Measurements from ENCODE around the gene PDHX. TPM values are rescaled to one million over a fixed set of nuclear protein-coding genes. Genes with fewer than 3 reads are reported as not detected.
"Not testable (repeated sequence)": the region's sequence is repeated elsewhere in the genome, so short reads cannot be mapped to it uniquely, and the experiment has no call there.

PDHX gene
- total RNA-seq, 1 donor from 2014 or later: 18.6 TPM

DNA sequence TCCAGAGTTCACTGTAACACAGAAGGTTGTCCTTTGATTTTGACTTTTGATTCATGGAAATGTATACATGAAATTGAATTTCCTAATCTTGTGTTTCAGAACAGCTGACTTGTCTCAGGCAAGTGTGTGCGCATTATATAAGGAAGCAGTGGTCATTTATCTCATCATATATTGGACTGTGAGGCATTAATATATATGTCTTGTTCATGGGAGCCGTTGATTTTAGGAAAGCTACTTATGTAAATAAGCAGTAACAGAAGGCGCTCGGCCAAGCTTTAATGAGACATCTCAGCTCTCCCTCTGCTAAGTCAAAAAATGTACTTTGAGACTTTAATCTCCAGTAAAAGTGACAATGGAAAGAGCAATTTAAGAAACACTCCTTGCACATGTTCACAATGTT, 100.5 kb downstream of the PDHX start:
- TF ChIP-seq, protein P1, sequence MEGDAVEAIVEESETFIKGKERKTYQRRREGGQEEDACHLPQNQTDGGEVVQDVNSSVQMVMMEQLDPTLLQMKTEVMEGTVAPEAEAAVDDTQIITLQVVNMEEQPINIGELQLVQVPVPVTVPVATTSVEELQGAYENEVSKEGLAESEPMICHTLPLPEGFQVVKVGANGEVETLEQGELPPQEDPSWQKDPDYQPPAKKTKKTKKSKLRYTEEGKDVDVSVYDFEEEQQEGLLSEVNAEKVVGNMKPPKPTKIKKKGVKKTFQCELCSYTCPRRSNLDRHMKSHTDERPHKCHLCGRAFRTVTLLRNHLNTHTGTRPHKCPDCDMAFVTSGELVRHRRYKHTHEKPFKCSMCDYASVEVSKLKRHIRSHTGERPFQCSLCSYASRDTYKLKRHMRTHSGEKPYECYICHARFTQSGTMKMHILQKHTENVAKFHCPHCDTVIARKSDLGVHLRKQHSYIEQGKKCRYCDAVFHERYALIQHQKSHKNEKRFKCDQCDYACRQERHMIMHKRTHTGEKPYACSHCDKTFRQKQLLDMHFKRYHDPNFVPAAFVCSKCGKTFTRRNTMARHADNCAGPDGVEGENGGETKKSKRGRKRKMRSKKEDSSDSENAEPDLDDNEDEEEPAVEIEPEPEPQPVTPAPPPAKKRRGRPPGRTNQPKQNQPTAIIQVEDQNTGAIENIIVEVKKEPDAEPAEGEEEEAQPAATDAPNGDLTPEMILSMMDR (IDR thresholded peaks at IDR 0.05): no peak
- Mint-ChIP-seq H3K4me3 (no peak overlapping the region), H3K36me3 (ENCODE audit: low read depth) (no peaks in the 10 kb centered on the region), H3K4me1 (peaks cover 24% of the 10 kb centered on the region), H3K27me3 (no peaks in the 10 kb centered on the region), H3K9me3 (no peaks in the 10 kb centered on the region), H3K27ac (no peak overlapping the region)
- intact Hi-C loops (cut with micrococcal nuclease): no loop called here
- no peak for ATAC-seq (ENCODE audit: low read depth)
- DNase-seq: no peak
- ChIA-PET POLR2A (interaction anchor here (0.9 to 1.7 kb wide), 3 partner anchors 14 to 71 kb away, joined by 3 read pairs; no protein-coding TSS in a partner anchor), CTCF (interaction anchor here (1.0 to 1.2 kb wide), 2 partner anchors 16 to 32 kb away, joined by 3 to 4 read pairs; no protein-coding TSS in a partner anchor)

DNA sequence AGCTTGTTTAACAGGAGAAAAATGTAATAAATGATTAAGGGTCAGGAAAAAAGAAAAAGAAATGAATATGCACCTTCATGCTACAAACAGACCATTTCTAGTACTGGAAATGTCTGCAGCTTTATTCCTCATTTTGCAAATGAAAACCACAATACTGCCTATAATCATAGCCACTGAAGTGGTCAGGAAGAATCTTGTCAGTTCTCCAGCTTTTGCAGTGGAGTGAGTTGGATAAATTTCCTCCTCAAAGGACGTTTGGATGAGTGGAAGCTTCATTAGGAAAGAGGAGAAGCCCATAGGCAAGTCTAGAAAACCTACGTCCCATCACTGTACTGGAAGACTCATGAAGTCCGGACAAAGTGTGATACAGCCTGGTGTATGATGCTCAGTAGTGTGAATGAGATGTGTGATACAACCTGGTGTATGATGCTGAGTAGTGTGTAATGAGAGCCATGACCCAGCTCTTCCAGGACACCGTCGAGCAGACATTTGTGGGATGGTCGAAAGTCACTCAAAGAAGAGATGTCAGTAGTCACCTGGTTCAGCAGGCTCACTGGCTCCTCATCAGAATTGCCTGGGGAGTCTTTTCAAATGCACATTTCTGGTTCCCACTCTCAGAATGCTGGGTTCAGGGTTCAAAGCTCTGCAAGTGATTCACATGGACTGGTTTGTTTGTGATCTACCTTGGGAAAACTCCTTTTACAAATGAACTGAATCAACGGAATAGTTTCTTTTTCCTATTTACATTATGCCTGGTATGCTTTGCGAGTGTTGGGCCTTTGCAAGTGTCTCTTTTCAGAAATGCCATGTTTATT, 101.3 kb downstream of the PDHX start:
- H3K4me1 Mint-ChIP-seq: peaks cover 16% of the 10 kb centered on the region
- H3K9me3 Mint-ChIP-seq: no peaks in the 10 kb centered on the region
- no peak overlapping the region for H3K27ac Mint-ChIP-seq
- DNase-seq (no peak), ATAC-seq (ENCODE audit: low read depth) (no peak)
- CTCF ChIA-PET: interaction anchor here (1.2 kb wide), 1 partner anchor 32 kb away, joined by 3 read pairs; no protein-coding TSS in a partner anchor
- no peak overlapping the region for H3K4me3 Mint-ChIP-seq
- no peaks in the 10 kb centered on the region for H3K36me3 Mint-ChIP-seq (ENCODE audit: low read depth)
- intact Hi-C loops (cut with micrococcal nuclease): no loop called here
- POLR2A ChIA-PET: interaction anchor here (0.7 to 1.0 kb wide), 3 partner anchors 14 to 33 kb away, joined by 3 read pairs; no protein-coding TSS in a partner anchor
- H3K27me3 Mint-ChIP-seq: no peaks in the 10 kb centered on the region
- TF ChIP-seq, protein P1 (IDR thresholded peaks at IDR 0.05): no peak

DNA sequence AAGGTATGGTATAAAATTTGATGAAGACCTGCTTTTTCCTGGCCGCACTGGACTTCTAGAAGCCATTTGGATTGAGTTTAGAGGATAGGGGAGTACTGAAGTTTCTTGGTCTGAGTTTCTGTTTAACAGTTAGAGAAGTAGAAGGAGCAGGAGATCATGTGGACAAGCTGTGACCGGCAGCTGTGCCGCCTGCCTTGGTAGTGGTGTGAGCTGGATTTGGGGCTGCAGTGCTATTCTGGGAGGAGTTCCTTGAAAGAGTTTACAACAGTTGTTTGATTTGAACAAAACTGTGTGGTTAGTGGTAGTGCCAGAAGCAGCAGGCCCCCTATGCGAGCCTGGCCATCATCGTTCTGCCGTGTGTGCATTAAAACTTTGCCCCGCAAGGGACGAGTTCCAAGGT, 105.2 kb downstream of the PDHX start:
- H3K27ac Mint-ChIP-seq: no peak overlapping the region
- ChIA-PET POLR2A (interaction anchor here (1.5 kb wide), 1 partner anchor 118 kb away, joined by 3 read pairs; the partner anchor contains the start of gene CD44), CTCF (no interaction called here)
- TF ChIP-seq, protein P1 (IDR thresholded peaks at IDR 0.05): no peak
- no peak overlapping the region for H3K4me3 Mint-ChIP-seq
- intact Hi-C loops (cut with micrococcal nuclease): no loop called here
- H3K27me3 Mint-ChIP-seq: no peaks in the 10 kb centered on the region
- ATAC-seq (ENCODE audit: low read depth) (no peak), DNase-seq (no peak)
- peaks cover 7% of the 10 kb centered on the region for H3K4me1 Mint-ChIP-seq
- peaks cover 4% of the 10 kb centered on the region for H3K36me3 Mint-ChIP-seq (ENCODE audit: low read depth)
- H3K9me3 Mint-ChIP-seq: peaks cover 17% of the 10 kb centered on the region

DNA sequence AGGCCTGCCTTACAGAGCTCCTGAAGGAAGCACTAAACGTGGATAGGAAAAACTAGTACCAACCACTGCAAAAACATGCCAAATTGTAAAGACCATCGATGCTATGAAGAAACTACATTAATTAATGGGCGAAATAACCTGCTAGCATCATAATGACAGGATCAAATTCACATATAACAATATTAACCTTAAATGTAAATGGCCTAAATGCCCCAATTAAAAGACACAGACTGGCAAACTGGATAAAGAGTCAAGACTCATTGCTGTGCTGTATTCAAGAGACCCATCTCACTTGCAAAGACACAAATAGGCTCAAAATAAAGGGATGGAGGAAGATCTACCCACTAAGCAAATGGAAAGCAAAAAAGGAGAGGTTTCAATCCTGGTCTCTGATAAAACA, 107.5 kb downstream of the PDHX start:
- H3K27me3 Mint-ChIP-seq; CTCF ChIA-PET; H3K27ac Mint-ChIP-seq; DNase-seq; H3K4me3 Mint-ChIP-seq; intact Hi-C loops (cut with micrococcal nuclease); H3K36me3 Mint-ChIP-seq (ENCODE audit: low read depth); POLR2A ChIA-PET; ATAC-seq (ENCODE audit: low read depth): not testable (repeated sequence)
- peaks cover 17% of the 10 kb centered on the region for H3K9me3 Mint-ChIP-seq
- peaks cover 26% of the 10 kb centered on the region for H3K4me1 Mint-ChIP-seq

DNA sequence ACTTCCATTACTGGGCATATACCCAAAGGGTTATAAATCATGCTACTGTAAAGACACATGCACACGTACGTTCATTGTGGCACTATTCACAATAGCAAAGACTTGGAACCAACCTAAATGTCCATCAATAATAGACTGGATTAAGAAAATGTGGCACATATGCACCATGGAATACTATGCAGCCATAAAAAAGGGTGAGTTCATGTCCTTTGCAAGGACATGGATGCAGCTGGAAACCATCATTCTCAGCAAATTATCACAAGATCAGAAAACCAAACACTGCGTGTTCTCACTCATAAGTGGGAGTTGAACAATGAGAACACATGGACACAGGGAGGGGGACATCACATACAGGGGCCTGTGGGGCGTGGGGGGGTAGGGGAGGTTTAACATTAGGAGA, 111.6 kb downstream of the PDHX start:
- peaks cover 52% of the 10 kb centered on the region for H3K4me1 Mint-ChIP-seq
- H3K9me3 Mint-ChIP-seq: peaks cover 17% of the 10 kb centered on the region
- CTCF ChIA-PET; DNase-seq; H3K27me3 Mint-ChIP-seq; ATAC-seq (ENCODE audit: low read depth); H3K4me3 Mint-ChIP-seq; intact Hi-C loops (cut with micrococcal nuclease); H3K36me3 Mint-ChIP-seq (ENCODE audit: low read depth): not testable (repeated sequence)
- POLR2A ChIA-PET: interaction anchor here (0.6 to 6.6 kb wide), 5 partner anchors 18 to 1069 kb away, joined by 6 to 37 read pairs (median 23); no protein-coding TSS in a partner anchor
- peak overlapping the region; percentile 38 for H3K27ac Mint-ChIP-seq

All from activated B cell treated with CpG ODN at 0.5 μM for 24 hours (primary cell).